ENCODE results near the gene HSPA1A. TPM values are rescaled to one million over a fixed set of nuclear protein-coding genes. Genes with fewer than 3 reads are reported as not detected.
A peak's percentile ranks its signal among the peaks of the same experiment; 100 is the strongest.

HSPA1A gene
- total and polyA plus RNA-seq, 9 of the 15 experiments (the other 6 are each of a cell fraction or from before 2014, with no cell fraction given) = 2.2 to 273 (median 107) TPM

DNA sequence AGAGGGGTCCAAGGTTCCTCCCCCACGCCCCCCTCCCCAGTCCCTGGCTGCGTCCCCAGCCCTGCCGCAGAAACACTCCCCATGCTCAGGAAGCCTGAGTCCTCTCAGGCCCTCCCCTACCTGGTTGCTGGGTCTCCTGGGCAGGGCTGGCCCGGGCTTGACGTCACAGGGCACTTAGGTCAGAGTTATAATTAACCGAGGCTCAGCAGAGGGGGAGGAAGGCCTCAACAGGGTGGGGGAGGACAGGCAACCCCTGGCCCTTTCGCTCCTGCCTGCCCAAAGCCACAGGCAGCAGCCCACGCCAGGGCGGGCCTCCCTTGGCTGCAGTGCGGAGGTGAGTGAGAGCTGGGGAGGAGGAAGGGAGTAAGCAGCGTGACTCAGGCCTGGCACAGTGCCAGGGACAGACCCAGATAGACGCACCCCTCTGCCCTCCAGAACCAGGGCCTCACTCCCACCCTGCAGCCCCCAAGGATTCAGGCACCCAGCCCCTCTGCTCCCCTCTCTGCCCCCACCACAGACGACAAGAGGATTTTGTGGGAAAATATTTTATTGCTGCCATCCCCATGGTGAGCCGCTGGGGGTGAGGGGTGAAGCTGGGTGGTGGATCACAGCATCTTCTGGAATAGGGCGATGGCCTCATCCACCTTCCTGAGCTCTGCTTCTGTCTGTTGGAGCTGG lies 38.2 kb upstream of the HSPA1A start, which contains the start of gene VWA7 (continued):
- TF ChIP-seq YY1 (IDR thresholded peaks at IDR 0.05; ENCODE audit: borderline replicate concordance in 1 of 3, control insufficient read depth in 1 of 3, extremely low read depth in 1 of 3, insufficient read depth in 3 of 3, insufficient read length in 1 of 3, insufficient replicate concordance in 2 of 3, low read depth in 1 of 3, low read length in 2 of 3) (peak in 1 of 3 experiments; percentile 68), PTTG1 (tag; IDR thresholded peaks at IDR 0.05; ENCODE audit: low read depth) (no peak), PURB (CRISPR knock-in tag; IDR thresholded peaks at IDR 0.05; ENCODE audit: low read depth) (no peak), ZNF175 (CRISPR knock-in tag; IDR thresholded peaks at IDR 0.05; ENCODE audit: low read depth) (peak; percentile 85; the same call in 1 of the 2 replicates), ZNF224 (CRISPR knock-in tag; IDR thresholded peaks at IDR 0.05) (no peak), TAF9B (IDR thresholded peaks at IDR 0.05; ENCODE audit: partially characterized antibody) (no peak), DPF2 (IDR thresholded peaks at IDR 0.05) (peak; percentile 99), ZSCAN29 (IDR thresholded peaks at IDR 0.05) (peak; percentile 29), ZNF354B (CRISPR knock-in tag; IDR thresholded peaks at IDR 0.05) (no peak), SAFB (IDR thresholded peaks at IDR 0.05; ENCODE audit: borderline replicate concordance, low read depth, low read length) (peak; percentile 15; the same call in 1 of the 2 replicates), NEUROD1 (IDR thresholded peaks at IDR 0.05; ENCODE audit: borderline replicate concordance, low read depth, low read length, partially characterized antibody) (peak; percentile 95), PHTF2 (CRISPR knock-in tag; IDR thresholded peaks at IDR 0.05) (peak; percentile 32; the same call in 1 of the 2 replicates), EGR1 (conservative IDR thresholded peaks at IDR 0.05) (peak; percentile 100), TFAM (CRISPR knock-in tag; conservative IDR thresholded peaks at IDR 0.05) (no peak), WHSC1 (IDR thresholded peaks at IDR 0.05; ENCODE audit: low read length) (peak; percentile 31), HMG20B (CRISPR knock-in tag; IDR thresholded peaks at IDR 0.05) (no peak), CBFB (CRISPR knock-in tag; IDR thresholded peaks at IDR 0.05) (peak; percentile 90), CREB1 (IDR thresholded peaks at IDR 0.05) (peak; percentile 94), CREB1 (CRISPR knock-in tag; IDR thresholded peaks at IDR 0.05) (peak; percentile 91), MCM3 (IDR thresholded peaks at IDR 0.05) (no peak)
- TF ChIP-seq, protein P1, sequence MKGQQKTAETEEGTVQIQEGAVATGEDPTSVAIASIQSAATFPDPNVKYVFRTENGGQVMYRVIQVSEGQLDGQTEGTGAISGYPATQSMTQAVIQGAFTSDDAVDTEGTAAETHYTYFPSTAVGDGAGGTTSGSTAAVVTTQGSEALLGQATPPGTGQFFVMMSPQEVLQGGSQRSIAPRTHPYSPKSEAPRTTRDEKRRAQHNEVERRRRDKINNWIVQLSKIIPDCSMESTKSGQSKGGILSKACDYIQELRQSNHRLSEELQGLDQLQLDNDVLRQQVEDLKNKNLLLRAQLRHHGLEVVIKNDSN (CRISPR knock-in tag; IDR thresholded peaks at IDR 0.05) = peak; percentile 66
- TF ChIP-seq, protein P2, sequence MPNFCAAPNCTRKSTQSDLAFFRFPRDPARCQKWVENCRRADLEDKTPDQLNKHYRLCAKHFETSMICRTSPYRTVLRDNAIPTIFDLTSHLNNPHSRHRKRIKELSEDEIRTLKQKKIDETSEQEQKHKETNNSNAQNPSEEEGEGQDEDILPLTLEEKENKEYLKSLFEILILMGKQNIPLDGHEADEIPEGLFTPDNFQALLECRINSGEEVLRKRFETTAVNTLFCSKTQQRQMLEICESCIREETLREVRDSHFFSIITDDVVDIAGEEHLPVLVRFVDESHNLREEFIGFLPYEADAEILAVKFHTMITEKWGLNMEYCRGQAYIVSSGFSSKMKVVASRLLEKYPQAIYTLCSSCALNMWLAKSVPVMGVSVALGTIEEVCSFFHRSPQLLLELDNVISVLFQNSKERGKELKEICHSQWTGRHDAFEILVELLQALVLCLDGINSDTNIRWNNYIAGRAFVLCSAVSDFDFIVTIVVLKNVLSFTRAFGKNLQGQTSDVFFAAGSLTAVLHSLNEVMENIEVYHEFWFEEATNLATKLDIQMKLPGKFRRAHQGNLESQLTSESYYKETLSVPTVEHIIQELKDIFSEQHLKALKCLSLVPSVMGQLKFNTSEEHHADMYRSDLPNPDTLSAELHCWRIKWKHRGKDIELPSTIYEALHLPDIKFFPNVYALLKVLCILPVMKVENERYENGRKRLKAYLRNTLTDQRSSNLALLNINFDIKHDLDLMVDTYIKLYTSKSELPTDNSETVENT (CRISPR knock-in tag; IDR thresholded peaks at IDR 0.05) = peak; percentile 82; the same call in 1 of the 2 replicates
- TF ChIP-seq, protein P3, sequence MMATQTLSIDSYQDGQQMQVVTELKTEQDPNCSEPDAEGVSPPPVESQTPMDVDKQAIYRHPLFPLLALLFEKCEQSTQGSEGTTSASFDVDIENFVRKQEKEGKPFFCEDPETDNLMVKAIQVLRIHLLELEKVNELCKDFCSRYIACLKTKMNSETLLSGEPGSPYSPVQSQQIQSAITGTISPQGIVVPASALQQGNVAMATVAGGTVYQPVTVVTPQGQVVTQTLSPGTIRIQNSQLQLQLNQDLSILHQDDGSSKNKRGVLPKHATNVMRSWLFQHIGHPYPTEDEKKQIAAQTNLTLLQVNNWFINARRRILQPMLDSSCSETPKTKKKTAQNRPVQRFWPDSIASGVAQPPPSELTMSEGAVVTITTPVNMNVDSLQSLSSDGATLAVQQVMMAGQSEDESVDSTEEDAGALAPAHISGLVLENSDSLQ (IDR thresholded peaks at IDR 0.05) = peak; percentile 76
- TF ChIP-seq, protein P4, sequence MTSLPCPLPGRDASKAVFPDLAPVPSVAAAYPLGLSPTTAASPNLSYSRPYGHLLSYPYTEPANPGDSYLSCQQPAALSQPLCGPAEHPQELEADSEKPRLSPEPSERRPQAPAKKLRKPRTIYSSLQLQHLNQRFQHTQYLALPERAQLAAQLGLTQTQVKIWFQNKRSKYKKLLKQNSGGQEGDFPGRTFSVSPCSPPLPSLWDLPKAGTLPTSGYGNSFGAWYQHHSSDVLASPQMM (CRISPR knock-in tag; IDR thresholded peaks at IDR 0.05) = no peak
